Liver (tissue), 9 donors: Measurements from ENCODE around the gene CDH23. TPM values are rescaled to one million over a fixed set of nuclear protein-coding genes. Genes with fewer than 3 reads are reported as not detected.

ENCODE experiments used
- DNase-seq: peaks from one replicate; pipeline ENCODE4 v3.0.0-alpha.2; 2017; ENCODE audit warnings: low spot score
- H3K27ac ChIP-seq, 2 donors: one replicate each; pipeline ENCODE4 v1.7.0; 2013; ENCODE audit warnings: inconsistent platforms in 2 of 2, low read length in 2 of 2, control low read depth in 1 of 2, low read depth in 1 of 2, mild to moderate bottlenecking in 1 of 2
- H3K27me3 ChIP-seq, 4 donors: one replicate each; pipeline versions ENCODE4 v1.6.1 to v1.7.0; 2013; ENCODE audit warnings: low read length in 3 of 4, inconsistent platforms in 1 of 4, mild to moderate bottlenecking in 1 of 4, moderate library complexity in 1 of 4; ENCODE audit not compliant: control insufficient read depth in 4 of 4, insufficient read depth in 4 of 4
- H3K36me3 ChIP-seq, 4 donors: one replicate each; pipeline versions ENCODE4 v1.6.1 to v1.7.0; 2013; ENCODE audit warnings: low read length in 3 of 4, mild to moderate bottlenecking in 3 of 4, low read depth in 1 of 4, moderate library complexity in 1 of 4; ENCODE audit not compliant: control insufficient read depth in 4 of 4, insufficient read depth in 3 of 4
- H3K4me1 ChIP-seq, 4 donors: one replicate each; pipeline versions ENCODE4 v1.6.1 to v1.7.0; 2013; ENCODE audit warnings: low read length in 3 of 4, mild to moderate bottlenecking in 3 of 4, moderate library complexity in 1 of 4; ENCODE audit not compliant: control insufficient read depth in 4 of 4, insufficient read depth in 4 of 4
- H3K4me3 ChIP-seq, 3 donors: one replicate each; pipeline versions ENCODE4 v1.6.1 to v1.7.0; 2013; ENCODE audit warnings: low read length in 3 of 3, control low read depth in 1 of 3, low read depth in 1 of 3, mild to moderate bottlenecking in 1 of 3
- H3K9ac ChIP-seq, 2 donors: one replicate each; pipeline ENCODE4 v1.7.0; 2013; ENCODE audit warnings: low read length in 2 of 2, mild to moderate bottlenecking in 2 of 2, moderate library complexity in 2 of 2, control low read depth in 1 of 2, low read depth in 1 of 2
- H3K9me3 ChIP-seq, 4 donors: one replicate each; pipeline versions ENCODE4 v1.6.1 to v1.7.0; 2013; ENCODE audit warnings: low read length in 3 of 4; ENCODE audit not compliant: control insufficient read depth in 4 of 4
- EGR1 ChIP-seq, 2 donors: IDR thresholded peaks; 2 replicates each; pipeline ENCODE4 v1.6.1; 2016 to 2018; ENCODE audit warnings: antibody characterized with exemption in 2 of 2, low read depth in 2 of 2
- FOXA1 ChIP-seq: IDR thresholded peaks from 2 replicates; pipeline ENCODE4 v1.6.1; 2016; ENCODE audit warnings: antibody characterized with exemption
- FOXA2 ChIP-seq: IDR thresholded peaks from 2 replicates; pipeline ENCODE4 v1.6.1; 2016; ENCODE audit warnings: antibody characterized with exemption
- GABPA ChIP-seq, 2 donors: IDR thresholded peaks in 1 of 2; conservative IDR thresholded peaks in 1 of 2; 2 replicates each; pipeline ENCODE4 v1.6.1; 2016; ENCODE audit warnings: antibody characterized with exemption in 2 of 2, mild to moderate bottlenecking in 1 of 2, moderate library complexity in 1 of 2
- HNF4A ChIP-seq, 2 donors: conservative IDR thresholded peaks; 2 replicates each; pipeline ENCODE4 v1.6.1; 2016; ENCODE audit warnings: antibody characterized with exemption in 2 of 2, mild to moderate bottlenecking in 2 of 2
- HNF4G ChIP-seq: IDR thresholded peaks from 2 replicates; pipeline ENCODE4 v1.6.1; 2016; ENCODE audit warnings: antibody characterized with exemption
- JUND ChIP-seq, 2 donors: IDR thresholded peaks; 2 replicates each; pipeline ENCODE4 v1.6.1; 2016; ENCODE audit warnings: antibody characterized with exemption in 2 of 2
- NR2F2 ChIP-seq: IDR thresholded peaks from 2 replicates; pipeline ENCODE4 v1.6.1; 2016; ENCODE audit warnings: antibody characterized with exemption
- RAD21 ChIP-seq, 2 donors: IDR thresholded peaks; 2 replicates each; pipeline ENCODE4 v1.6.1; 2016; ENCODE audit warnings: antibody characterized with exemption in 2 of 2, mild to moderate bottlenecking in 2 of 2
- RXRA ChIP-seq, 2 donors: IDR thresholded peaks; 2 replicates each; pipeline ENCODE4 v1.6.1; 2017 to 2018; ENCODE audit warnings: antibody characterized with exemption in 2 of 2, mild to moderate bottlenecking in 1 of 2
- SP1 ChIP-seq: IDR thresholded peaks from 2 replicates; pipeline ENCODE4 v1.6.1; 2018; ENCODE audit warnings: antibody characterized with exemption, mild to moderate bottlenecking
- TAF1 ChIP-seq: conservative IDR thresholded peaks from 2 replicates; pipeline ENCODE4 v1.6.1; 2016; ENCODE audit warnings: antibody characterized with exemption, mild to moderate bottlenecking
- YY1 ChIP-seq: IDR thresholded peaks from 2 replicates; pipeline ENCODE4 v1.6.1; 2016; ENCODE audit warnings: antibody characterized with exemption, mild to moderate bottlenecking
- WGBS: extraction: QIAGEN DNeasy Blood & Tissue Kit; methylation state at CpG from one replicate; pipeline ENCODE4 v1.1.7; 2013; 5-methylcytosine and 5-hydroxymethylcytosine counted together
- polyA plus RNA-seq, 2 donors: library from polyadenylated mRNA; stranded (reverse) in 1 of 2; unstranded in 1 of 2; fragments of 200-250 nt in 1 of 2; fragments of >200 nt in 1 of 2; fragmentation: Nextera tagmentation in 1 of 2; extraction: Ambion mirVana in 1 of 2; gene quantifications; one replicate each; pipeline versions ENCODE4 v1.2.1 to v1.2.3, GENCODE V29; 2013 to 2015
- total RNA-seq, 2 donors: library from RNA; depleted of rRNA; stranded (reverse); fragments of >200 nt; gene quantifications; one replicate each; pipeline ENCODE4 v1.2.3, GENCODE V29; 2014
- TF ChIP-seq, protein P1 (sequence below): IDR thresholded peaks from 2 replicates; pipeline ENCODE4 v1.6.1; 2016; ENCODE audit warnings: antibody characterized with exemption, mild to moderate bottlenecking
- TF ChIP-seq, protein P2 (sequence below): fragments of 150-350 bp; IDR thresholded peaks from 2 replicates; pipeline ENCODE4 v1.5.1; 2017; ENCODE audit warnings: improper control_type of control experiment, low read depth, low read length; ENCODE audit not compliant: missing input control
- TF ChIP-seq, protein P3 (sequence below): IDR thresholded peaks from 2 replicates; pipeline ENCODE4 v1.6.1; 2016; ENCODE audit warnings: antibody characterized with exemption
- TF ChIP-seq, protein P4 (sequence below): IDR thresholded peaks from 2 replicates; pipeline ENCODE4 v1.6.1; 2016; ENCODE audit warnings: antibody characterized with exemption
- TF ChIP-seq, protein P5 (sequence below): IDR thresholded peaks from 2 replicates; pipeline ENCODE4 v1.6.1; 2016; ENCODE audit warnings: antibody characterized with exemption
- donor health status: healthy.
- donor health status: healthy.
- donor health status: healthy.
- donor health status: healthy.
- donor health status: healthy.

CDH23 gene
- total and polyA plus RNA-seq, 4 donors, result 1.5 to 4.7 (median 3.4) TPM

DNA sequence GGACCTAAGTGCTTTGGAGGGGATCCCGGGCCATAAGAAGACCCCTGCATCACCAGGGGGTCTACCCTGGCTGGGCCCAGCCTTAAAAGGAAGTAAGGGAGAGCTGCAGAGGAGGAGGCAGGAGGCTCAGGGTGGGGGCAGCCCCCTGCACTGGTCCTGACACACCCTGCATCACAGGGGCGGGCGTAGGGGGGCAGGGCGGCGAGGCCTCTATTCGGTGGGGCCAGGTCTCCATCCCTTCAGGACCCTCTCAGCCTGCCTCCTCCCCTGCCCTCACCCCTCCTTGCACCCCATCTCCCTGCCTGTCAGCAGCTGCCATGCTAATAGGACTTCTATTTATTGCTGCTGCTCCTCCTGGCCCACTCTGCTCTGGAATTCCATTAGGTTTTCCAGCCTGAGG is 221.5 kb downstream of the CDH23 start:
- Histone ChIP-seq H3K27ac (no peak overlapping the region), H3K9ac (no peak overlapping the region), H3K27me3 (no peaks in the 10 kb centered on the region), H3K4me3 (no peak overlapping the region), H3K36me3 (no peaks in the 10 kb centered on the region), H3K4me1 (peaks cover 10 to 29% (median 21%) of the 10 kb centered on the region in 4 donors), H3K9me3 (no peaks in the 10 kb centered on the region)
- DNase-seq, result no peak
- TF ChIP-seq, protein P1, sequence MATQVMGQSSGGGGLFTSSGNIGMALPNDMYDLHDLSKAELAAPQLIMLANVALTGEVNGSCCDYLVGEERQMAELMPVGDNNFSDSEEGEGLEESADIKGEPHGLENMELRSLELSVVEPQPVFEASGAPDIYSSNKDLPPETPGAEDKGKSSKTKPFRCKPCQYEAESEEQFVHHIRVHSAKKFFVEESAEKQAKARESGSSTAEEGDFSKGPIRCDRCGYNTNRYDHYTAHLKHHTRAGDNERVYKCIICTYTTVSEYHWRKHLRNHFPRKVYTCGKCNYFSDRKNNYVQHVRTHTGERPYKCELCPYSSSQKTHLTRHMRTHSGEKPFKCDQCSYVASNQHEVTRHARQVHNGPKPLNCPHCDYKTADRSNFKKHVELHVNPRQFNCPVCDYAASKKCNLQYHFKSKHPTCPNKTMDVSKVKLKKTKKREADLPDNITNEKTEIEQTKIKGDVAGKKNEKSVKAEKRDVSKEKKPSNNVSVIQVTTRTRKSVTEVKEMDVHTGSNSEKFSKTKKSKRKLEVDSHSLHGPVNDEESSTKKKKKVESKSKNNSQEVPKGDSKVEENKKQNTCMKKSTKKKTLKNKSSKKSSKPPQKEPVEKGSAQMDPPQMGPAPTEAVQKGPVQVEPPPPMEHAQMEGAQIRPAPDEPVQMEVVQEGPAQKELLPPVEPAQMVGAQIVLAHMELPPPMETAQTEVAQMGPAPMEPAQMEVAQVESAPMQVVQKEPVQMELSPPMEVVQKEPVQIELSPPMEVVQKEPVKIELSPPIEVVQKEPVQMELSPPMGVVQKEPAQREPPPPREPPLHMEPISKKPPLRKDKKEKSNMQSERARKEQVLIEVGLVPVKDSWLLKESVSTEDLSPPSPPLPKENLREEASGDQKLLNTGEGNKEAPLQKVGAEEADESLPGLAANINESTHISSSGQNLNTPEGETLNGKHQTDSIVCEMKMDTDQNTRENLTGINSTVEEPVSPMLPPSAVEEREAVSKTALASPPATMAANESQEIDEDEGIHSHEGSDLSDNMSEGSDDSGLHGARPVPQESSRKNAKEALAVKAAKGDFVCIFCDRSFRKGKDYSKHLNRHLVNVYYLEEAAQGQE, result no peak
- no peak for TF ChIP-seq FOXA2
- no peak for TF ChIP-seq SP1
- TF ChIP-seq FOXA1, result no peak
- TF ChIP-seq, protein P2, sequence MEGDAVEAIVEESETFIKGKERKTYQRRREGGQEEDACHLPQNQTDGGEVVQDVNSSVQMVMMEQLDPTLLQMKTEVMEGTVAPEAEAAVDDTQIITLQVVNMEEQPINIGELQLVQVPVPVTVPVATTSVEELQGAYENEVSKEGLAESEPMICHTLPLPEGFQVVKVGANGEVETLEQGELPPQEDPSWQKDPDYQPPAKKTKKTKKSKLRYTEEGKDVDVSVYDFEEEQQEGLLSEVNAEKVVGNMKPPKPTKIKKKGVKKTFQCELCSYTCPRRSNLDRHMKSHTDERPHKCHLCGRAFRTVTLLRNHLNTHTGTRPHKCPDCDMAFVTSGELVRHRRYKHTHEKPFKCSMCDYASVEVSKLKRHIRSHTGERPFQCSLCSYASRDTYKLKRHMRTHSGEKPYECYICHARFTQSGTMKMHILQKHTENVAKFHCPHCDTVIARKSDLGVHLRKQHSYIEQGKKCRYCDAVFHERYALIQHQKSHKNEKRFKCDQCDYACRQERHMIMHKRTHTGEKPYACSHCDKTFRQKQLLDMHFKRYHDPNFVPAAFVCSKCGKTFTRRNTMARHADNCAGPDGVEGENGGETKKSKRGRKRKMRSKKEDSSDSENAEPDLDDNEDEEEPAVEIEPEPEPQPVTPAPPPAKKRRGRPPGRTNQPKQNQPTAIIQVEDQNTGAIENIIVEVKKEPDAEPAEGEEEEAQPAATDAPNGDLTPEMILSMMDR, result no peak
- no peak for TF ChIP-seq YY1
- no peak for TF ChIP-seq RAD21 (IDR thresholded peaks at IDR 0.05)
- no peak for TF ChIP-seq GABPA (IDR thresholded peaks at IDR 0.05 in 1 of 2, conservative IDR thresholded peaks at IDR 0.05 in 1 of 2)
- no peak for TF ChIP-seq EGR1 (IDR thresholded peaks at IDR 0.05; ENCODE audit: low read depth in 2 of 2)
- TF ChIP-seq HNF4A (conservative IDR thresholded peaks at IDR 0.05), result no peak
- TF ChIP-seq HNF4G, result no peak
- TF ChIP-seq JUND (IDR thresholded peaks at IDR 0.05), result no peak
- no peak for TF ChIP-seq RXRA (IDR thresholded peaks at IDR 0.05)
- no peak for TF ChIP-seq TAF1
- TF ChIP-seq, protein P3, sequence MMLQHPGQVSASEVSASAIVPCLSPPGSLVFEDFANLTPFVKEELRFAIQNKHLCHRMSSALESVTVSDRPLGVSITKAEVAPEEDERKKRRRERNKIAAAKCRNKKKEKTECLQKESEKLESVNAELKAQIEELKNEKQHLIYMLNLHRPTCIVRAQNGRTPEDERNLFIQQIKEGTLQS, result no peak
- no peak for TF ChIP-seq NR2F2
- TF ChIP-seq, protein P4, sequence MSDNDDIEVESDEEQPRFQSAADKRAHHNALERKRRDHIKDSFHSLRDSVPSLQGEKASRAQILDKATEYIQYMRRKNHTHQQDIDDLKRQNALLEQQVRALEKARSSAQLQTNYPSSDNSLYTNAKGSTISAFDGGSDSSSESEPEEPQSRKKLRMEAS, result no peak
- 92% methylated on average over 6 of the region's 6 CpGs for WGBS

DNA sequence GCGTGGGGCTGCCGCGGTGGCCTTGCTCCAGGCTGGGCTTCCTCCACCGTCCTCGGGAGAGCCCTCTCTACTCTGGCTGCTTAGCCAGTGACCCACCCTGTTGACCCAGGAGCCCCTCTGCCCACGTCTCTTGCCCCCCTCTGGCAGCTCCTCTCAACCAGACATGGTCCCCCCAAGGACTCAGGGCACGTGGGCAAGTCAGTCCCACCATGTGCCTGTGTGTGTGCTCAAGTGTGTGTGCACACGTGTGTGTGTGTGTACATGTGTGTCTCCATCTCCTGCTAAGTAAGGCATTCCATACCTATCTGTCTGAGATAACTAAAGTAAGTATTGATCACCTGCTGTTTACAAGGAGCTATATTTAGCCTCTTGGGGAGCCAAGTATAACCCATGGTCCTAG is 221.9 kb downstream of the CDH23 start:
- Histone ChIP-seq H3K9ac (no peak overlapping the region), H3K4me1 (peaks cover 11 to 31% (median 22%) of the 10 kb centered on the region in 4 donors), H3K27me3 (no peaks in the 10 kb centered on the region), H3K36me3 (no peaks in the 10 kb centered on the region), H3K4me3 (no peak overlapping the region), H3K9me3 (no peaks in the 10 kb centered on the region), H3K27ac (no peak overlapping the region)
- TF ChIP-seq, protein P2, result no peak
- TF ChIP-seq RXRA (IDR thresholded peaks at IDR 0.05) (no peak), RAD21 (IDR thresholded peaks at IDR 0.05) (no peak), GABPA (IDR thresholded peaks at IDR 0.05 in 1 of 2, conservative IDR thresholded peaks at IDR 0.05 in 1 of 2) (no peak)
- TF ChIP-seq, protein P5, sequence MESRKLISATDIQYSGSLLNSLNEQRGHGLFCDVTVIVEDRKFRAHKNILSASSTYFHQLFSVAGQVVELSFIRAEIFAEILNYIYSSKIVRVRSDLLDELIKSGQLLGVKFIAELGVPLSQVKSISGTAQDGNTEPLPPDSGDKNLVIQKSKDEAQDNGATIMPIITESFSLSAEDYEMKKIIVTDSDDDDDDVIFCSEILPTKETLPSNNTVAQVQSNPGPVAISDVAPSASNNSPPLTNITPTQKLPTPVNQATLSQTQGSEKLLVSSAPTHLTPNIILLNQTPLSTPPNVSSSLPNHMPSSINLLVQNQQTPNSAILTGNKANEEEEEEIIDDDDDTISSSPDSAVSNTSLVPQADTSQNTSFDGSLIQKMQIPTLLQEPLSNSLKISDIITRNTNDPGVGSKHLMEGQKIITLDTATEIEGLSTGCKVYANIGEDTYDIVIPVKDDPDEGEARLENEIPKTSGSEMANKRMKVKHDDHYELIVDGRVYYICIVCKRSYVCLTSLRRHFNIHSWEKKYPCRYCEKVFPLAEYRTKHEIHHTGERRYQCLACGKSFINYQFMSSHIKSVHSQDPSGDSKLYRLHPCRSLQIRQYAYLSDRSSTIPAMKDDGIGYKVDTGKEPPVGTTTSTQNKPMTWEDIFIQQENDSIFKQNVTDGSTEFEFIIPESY, result no peak
- TF ChIP-seq, protein P4, result no peak
- DNase-seq, result no peak
- WGBS, result 93% methylated on average over 8 of the region's 8 CpGs
